ENCODE data around the gene NFATC3. TPM values are rescaled to one million over a fixed set of nuclear protein-coding genes. Genes with fewer than 3 reads are reported as not detected.

NFATC3 gene
- total RNA-seq, 1 donor from 2014 or later: 34.2 TPM

- H3K27ac ChIP-seq: no peak overlapping the region
- H3K4me1 Mint-ChIP-seq: peaks cover 13% of the 10 kb centered on the region
- H3K9me3 Mint-ChIP-seq: no peaks in the 10 kb centered on the region
- no peak overlapping the region for H3K27ac Mint-ChIP-seq
- no peaks in the 10 kb centered on the region for H3F3A ChIP-seq (ENCODE audit: low read depth)
- H4K20me1 ChIP-seq (ENCODE audit: low read depth): no peaks in the 10 kb centered on the region
- DNase-seq (ENCODE audit: low spot score): no peak
- no peak overlapping the region for H3K9ac ChIP-seq
- H3K4me1 ChIP-seq: peaks cover 4% of the 10 kb centered on the region
- peaks cover 17% of the 10 kb centered on the region for H3K27me3 Mint-ChIP-seq (ENCODE audit: insufficient read depth, low read depth)
- H3K79me2 ChIP-seq (ENCODE audit: low read depth): no peaks in the 10 kb centered on the region
- H2AFZ ChIP-seq (replicated peaks): no peak overlapping the region
- no peak overlapping the region for H3K4me3 ChIP-seq
- H3K36me3 ChIP-seq: no peaks in the 10 kb centered on the region
- H3K27me3 ChIP-seq: peaks cover 19% of the 10 kb centered on the region
- H3K4me2 ChIP-seq: no peak overlapping the region
- no peaks in the 10 kb centered on the region for H3K9me3 ChIP-seq (ENCODE audit: low read depth)
- peak overlapping the region; percentile 24 for H3K4me3 Mint-ChIP-seq
- peaks cover 7% of the 10 kb centered on the region for H3K36me3 Mint-ChIP-seq
- TF ChIP-seq EZH2 (IDR thresholded peaks at IDR 0.05) (no peak), CTCF (IDR thresholded peaks at IDR 0.05) (no peak), EZH2phosphoT487 (IDR thresholded peaks at IDR 0.05) (no peak)
Observed at GRCh38 chr16:68247932-68248331, 162.8 kb downstream of the NFATC3 start.

GRCh38 chr16:68249371-68249770 is 164.2 kb downstream of the NFATC3 start:
- Histone ChIP-seq H3K79me2 (ENCODE audit: low read depth) (no peaks in the 10 kb centered on the region), H3F3A (ENCODE audit: low read depth) (no peaks in the 10 kb centered on the region), H3K4me1 (peaks cover 4% of the 10 kb centered on the region), H3K9ac (no peak overlapping the region), H4K20me1 (ENCODE audit: low read depth) (no peaks in the 10 kb centered on the region), H3K9me3 (ENCODE audit: low read depth) (no peaks in the 10 kb centered on the region), H2AFZ (replicated peaks) (no peak overlapping the region), H3K36me3 (no peaks in the 10 kb centered on the region), H3K4me3 (no peak overlapping the region), H3K27ac (no peak overlapping the region), H3K27me3 (peaks cover 10% of the 10 kb centered on the region), H3K4me2 (no peak overlapping the region)
- H3K36me3 Mint-ChIP-seq: peaks cover 7% of the 10 kb centered on the region
- no peak overlapping the region for H3K27ac Mint-ChIP-seq
- TF ChIP-seq EZH2phosphoT487 (IDR thresholded peaks at IDR 0.05): no peak
- no peak for TF ChIP-seq CTCF (IDR thresholded peaks at IDR 0.05)
- no peak for TF ChIP-seq EZH2 (IDR thresholded peaks at IDR 0.05)
- no peaks in the 10 kb centered on the region for H3K9me3 Mint-ChIP-seq
- H3K27me3 Mint-ChIP-seq (ENCODE audit: insufficient read depth, low read depth): peaks cover 15% of the 10 kb centered on the region
- H3K4me1 Mint-ChIP-seq: peaks cover 13% of the 10 kb centered on the region
- DNase-seq (ENCODE audit: low spot score): no peak
- no peak overlapping the region for H3K4me3 Mint-ChIP-seq

GRCh38 chr16:68250951-68251350 is 165.8 kb downstream of the NFATC3 start:
- Mint-ChIP-seq H3K27me3 (ENCODE audit: insufficient read depth, low read depth) (peaks cover 7% of the 10 kb centered on the region), H3K27ac (no peak overlapping the region), H3K4me1 (peaks cover 8% of the 10 kb centered on the region), H3K36me3 (peaks cover 7% of the 10 kb centered on the region), H3K9me3 (no peaks in the 10 kb centered on the region), H3K4me3 (no peak overlapping the region)
- no peak overlapping the region for H3K9ac ChIP-seq
- no peak overlapping the region for H2AFZ ChIP-seq (replicated peaks)
- H3K4me3 ChIP-seq: no peak overlapping the region
- H3K79me2 ChIP-seq (ENCODE audit: low read depth): no peaks in the 10 kb centered on the region
- no peak overlapping the region for H3K27ac ChIP-seq
- H3K27me3 ChIP-seq: peaks cover 1% of the 10 kb centered on the region
- TF ChIP-seq EZH2 (IDR thresholded peaks at IDR 0.05): no peak
- TF ChIP-seq EZH2phosphoT487 (IDR thresholded peaks at IDR 0.05): no peak
- TF ChIP-seq CTCF (IDR thresholded peaks at IDR 0.05): no peak
- H4K20me1 ChIP-seq (ENCODE audit: low read depth): no peaks in the 10 kb centered on the region
- no peaks in the 10 kb centered on the region for H3K36me3 ChIP-seq
- H3K9me3 ChIP-seq (ENCODE audit: low read depth): no peaks in the 10 kb centered on the region
- H3F3A ChIP-seq (ENCODE audit: low read depth): no peaks in the 10 kb centered on the region
- H3K4me1 ChIP-seq: no peaks in the 10 kb centered on the region
- no peak for DNase-seq (ENCODE audit: low spot score)
- H3K4me2 ChIP-seq: no peak overlapping the region

Data from neural progenitor cell (in vitro differentiated cells).